Measurements from ENCODE around the gene PDZK1IP1.

PDZK1IP1 gene

GRCh38 chr1:47179017-47179987, 10.5 kb downstream of the PDZK1IP1 start:
- Histone ChIP-seq H3K36me3 (ENCODE audit: control insufficient read depth in 4 of 4, insufficient read depth in 4 of 4, low read length in 3 of 4) (no peaks in the 10 kb centered on the region), H3K27ac (ENCODE audit: insufficient read depth in 1 of 2, low read depth in 1 of 2, low read length in 2 of 2, poor library complexity in 1 of 2, severe bottlenecking in 2 of 2) (peak overlapping the region in 1 of 2 experiments; percentile 51), H3K27me3 (replicated peaks in 2 of 5; ENCODE audit: control insufficient read depth in 4 of 5, insufficient read depth in 5 of 5, low read length in 4 of 5) (no peaks in the 10 kb centered on the region), H3K4me3 (ENCODE audit: control insufficient read depth in 1 of 7, extremely low read depth in 1 of 7, insufficient read depth in 4 of 7, low read depth in 2 of 7, low read length in 6 of 7) (peak overlapping the region; percentile 24 to 84 (median 69)), H3K9me3 (ENCODE audit: control extremely low read depth in 1 of 5, control insufficient read depth in 4 of 5, insufficient read depth in 2 of 5, low read depth in 1 of 5, low read length in 4 of 5) (no peaks in the 10 kb centered on the region), H3K4me1 (ENCODE audit: control extremely low read depth in 1 of 4, control insufficient read depth in 4 of 4, insufficient read depth in 4 of 4, low read length in 3 of 4) (peaks cover 4 to 57% (median 45%) of the 10 kb centered on the region in 4 experiments)
- ChIA-PET CTCF (interaction anchor here (0.6 to 11.1 kb wide), 29 partner anchors 10 to 699 kb away, joined by 3 to 173 read pairs (median 4); partner anchors contain the start of genes CMPK1, FOXD2, PDZK1IP1 and STIL), POLR2A (interaction anchor here (0.6 to 1.1 kb wide), 4 partner anchors 9 to 84 kb away, joined by 3 to 6 read pairs (median 4); no protein-coding TSS in a partner anchor)
- peak; percentile 89 to 94 (median 91) for DNase-seq
- WGBS (ENCODE audit: insufficient coverage) = 11% methylated on average over 27 of the region's 30 CpGs

GRCh38 chr1:47178654-47179016, 11.2 kb downstream of the PDZK1IP1 start:
- ChIA-PET CTCF (interaction anchor here (0.7 to 11.1 kb wide), 24 partner anchors 11 to 259 kb away, joined by 3 to 173 read pairs (median 4); partner anchors contain the start of genes CMPK1, FOXD2 and PDZK1IP1), POLR2A (interaction anchor here (1.1 kb wide), 1 partner anchor 10 kb away, joined by 3 read pairs; no protein-coding TSS in a partner anchor)
- Histone ChIP-seq H3K36me3 (ENCODE audit: control insufficient read depth in 4 of 4, insufficient read depth in 4 of 4, low read length in 3 of 4) (no peaks in the 10 kb centered on the region), H3K9me3 (ENCODE audit: control extremely low read depth in 1 of 5, control insufficient read depth in 4 of 5, insufficient read depth in 2 of 5, low read depth in 1 of 5, low read length in 4 of 5) (no peaks in the 10 kb centered on the region), H3K4me1 (ENCODE audit: control extremely low read depth in 1 of 4, control insufficient read depth in 4 of 4, insufficient read depth in 4 of 4, low read length in 3 of 4) (peaks cover 4 to 54% (median 42%) of the 10 kb centered on the region in 4 experiments), H3K4me3 (ENCODE audit: control insufficient read depth in 1 of 7, extremely low read depth in 1 of 7, insufficient read depth in 4 of 7, low read depth in 2 of 7, low read length in 6 of 7) (peak overlapping the region in 4 of 7 experiments; percentile 65 to 84 (median 72)), H3K27me3 (replicated peaks in 2 of 5; ENCODE audit: control insufficient read depth in 4 of 5, insufficient read depth in 5 of 5, low read length in 4 of 5) (no peaks in the 10 kb centered on the region), H3K27ac (ENCODE audit: insufficient read depth in 1 of 2, low read depth in 1 of 2, low read length in 2 of 2, poor library complexity in 1 of 2, severe bottlenecking in 2 of 2) (peak overlapping the region in 1 of 2 experiments; percentile 51)
- 80% methylated on average over 7 of the region's 8 CpGs for WGBS (ENCODE audit: insufficient coverage)
- no peak for DNase-seq

GRCh38 chr1:47178020-47178419, 11.8 kb downstream of the PDZK1IP1 start:
- Histone ChIP-seq H3K9me3 (ENCODE audit: control extremely low read depth in 1 of 5, control insufficient read depth in 4 of 5, insufficient read depth in 2 of 5, low read depth in 1 of 5, low read length in 4 of 5) (no peaks in the 10 kb centered on the region), H3K27me3 (replicated peaks in 2 of 5; ENCODE audit: control insufficient read depth in 4 of 5, insufficient read depth in 5 of 5, low read length in 4 of 5) (no peaks in the 10 kb centered on the region), H3K4me1 (ENCODE audit: control extremely low read depth in 1 of 4, control insufficient read depth in 4 of 4, insufficient read depth in 4 of 4, low read length in 3 of 4) (peaks cover 2 to 48% (median 36%) of the 10 kb centered on the region in 4 experiments), H3K36me3 (ENCODE audit: control insufficient read depth in 4 of 4, insufficient read depth in 4 of 4, low read length in 3 of 4) (no peaks in the 10 kb centered on the region), H3K27ac (ENCODE audit: insufficient read depth in 1 of 2, low read depth in 1 of 2, low read length in 2 of 2, poor library complexity in 1 of 2, severe bottlenecking in 2 of 2) (no peak overlapping the region), H3K4me3 (ENCODE audit: control insufficient read depth in 1 of 7, extremely low read depth in 1 of 7, insufficient read depth in 4 of 7, low read depth in 2 of 7, low read length in 6 of 7) (no peak overlapping the region)
- CTCF ChIA-PET = interaction anchor here (0.9 to 11.1 kb wide), 12 partner anchors 12 to 305 kb away, joined by 3 to 173 read pairs (median 5); partner anchors contain the start of genes CMPK1 and PDZK1IP1
- no peak for DNase-seq
- POLR2A ChIA-PET = no interaction called here
- WGBS (ENCODE audit: insufficient coverage) = 97% methylated on average over 5 of the region's 6 CpGs

- WGBS (ENCODE audit: insufficient coverage) = 22% methylated on average over 11 of the region's 11 CpGs
- DNase-seq = peak; percentile 65 to 83 (median 80)
- no peaks in the 10 kb centered on the region for H3K36me3 ChIP-seq (ENCODE audit: control insufficient read depth in 4 of 4, insufficient read depth in 4 of 4, low read length in 3 of 4)
- no peaks in the 10 kb centered on the region for H3K9me3 ChIP-seq (ENCODE audit: control extremely low read depth in 1 of 5, control insufficient read depth in 4 of 5, insufficient read depth in 2 of 5, low read depth in 1 of 5, low read length in 4 of 5)
- H3K4me1 ChIP-seq (ENCODE audit: control extremely low read depth in 1 of 4, control insufficient read depth in 4 of 4, insufficient read depth in 4 of 4, low read length in 3 of 4) = peaks cover 2 to 22% (median 13%) of the 10 kb centered on the region in 4 experiments
- no peak overlapping the region for H3K27ac ChIP-seq (ENCODE audit: insufficient read depth in 1 of 2, low read depth in 1 of 2, low read length in 2 of 2, poor library complexity in 1 of 2, severe bottlenecking in 2 of 2)
- no peaks in the 10 kb centered on the region for H3K27me3 ChIP-seq (replicated peaks in 2 of 5; ENCODE audit: control insufficient read depth in 4 of 5, insufficient read depth in 5 of 5, low read length in 4 of 5)
- ChIA-PET CTCF (interaction anchor here (0.7 to 11.1 kb wide), 10 partner anchors 14 to 273 kb away, joined by 3 to 173 read pairs (median 4); partner anchors contain the start of gene PDZK1IP1), POLR2A (no interaction called here)
- H3K4me3 ChIP-seq (ENCODE audit: control insufficient read depth in 1 of 7, extremely low read depth in 1 of 7, insufficient read depth in 4 of 7, low read depth in 2 of 7, low read length in 6 of 7) = peak overlapping the region in 1 of 7 experiments; percentile 24
Observed at GRCh38 chr1:47175227-47175934, 14.5 kb downstream of the PDZK1IP1 start.

GRCh38 chr1:47174656-47175020, 15.2 kb downstream of the PDZK1IP1 start:
- Histone ChIP-seq H3K9me3 (ENCODE audit: control extremely low read depth in 1 of 5, control insufficient read depth in 4 of 5, insufficient read depth in 2 of 5, low read depth in 1 of 5, low read length in 4 of 5) (no peaks in the 10 kb centered on the region), H3K4me1 (ENCODE audit: control extremely low read depth in 1 of 4, control insufficient read depth in 4 of 4, insufficient read depth in 4 of 4, low read length in 3 of 4) (peaks cover under 1 to 14% (median 8%) of the 10 kb centered on the region in 4 experiments), H3K36me3 (ENCODE audit: control insufficient read depth in 4 of 4, insufficient read depth in 4 of 4, low read length in 3 of 4) (no peaks in the 10 kb centered on the region), H3K27me3 (replicated peaks in 2 of 5; ENCODE audit: control insufficient read depth in 4 of 5, insufficient read depth in 5 of 5, low read length in 4 of 5) (no peaks in the 10 kb centered on the region), H3K4me3 (ENCODE audit: control insufficient read depth in 1 of 7, extremely low read depth in 1 of 7, insufficient read depth in 4 of 7, low read depth in 2 of 7, low read length in 6 of 7) (no peak overlapping the region), H3K27ac (ENCODE audit: insufficient read depth in 1 of 2, low read depth in 1 of 2, low read length in 2 of 2, poor library complexity in 1 of 2, severe bottlenecking in 2 of 2) (no peak overlapping the region)
- ChIA-PET POLR2A (no interaction called here), CTCF (interaction anchor here (0.7 to 11.1 kb wide), 6 partner anchors 15 to 274 kb away, joined by 3 to 173 read pairs (median 4); partner anchors contain the start of gene PDZK1IP1)
- no peak for DNase-seq

- 96% methylated on average over 5 of the region's 5 CpGs for WGBS (ENCODE audit: insufficient coverage)
- POLR2A ChIA-PET = no interaction called here
- no peaks in the 10 kb centered on the region for H3K27me3 ChIP-seq (replicated peaks in 2 of 5; ENCODE audit: control insufficient read depth in 4 of 5, insufficient read depth in 5 of 5, low read length in 4 of 5)
- no peaks in the 10 kb centered on the region for H3K36me3 ChIP-seq (ENCODE audit: control insufficient read depth in 4 of 4, insufficient read depth in 4 of 4, low read length in 3 of 4)
- H3K27ac ChIP-seq (ENCODE audit: insufficient read depth in 1 of 2, low read depth in 1 of 2, low read length in 2 of 2, poor library complexity in 1 of 2, severe bottlenecking in 2 of 2) = no peak overlapping the region
- H3K4me1 ChIP-seq (ENCODE audit: control extremely low read depth in 1 of 4, control insufficient read depth in 4 of 4, insufficient read depth in 4 of 4, low read length in 3 of 4) = peaks cover 0 to 3% (median 0%) of the 10 kb centered on the region in 4 experiments
- CTCF ChIA-PET = interaction anchor here (0.6 kb wide), 1 partner anchor 318 kb away, joined by 3 read pairs; no protein-coding TSS in a partner anchor
- H3K4me3 ChIP-seq (ENCODE audit: control insufficient read depth in 1 of 7, extremely low read depth in 1 of 7, insufficient read depth in 4 of 7, low read depth in 2 of 7, low read length in 6 of 7) = no peak overlapping the region
- no peaks in the 10 kb centered on the region for H3K9me3 ChIP-seq (ENCODE audit: control extremely low read depth in 1 of 5, control insufficient read depth in 4 of 5, insufficient read depth in 2 of 5, low read depth in 1 of 5, low read length in 4 of 5)
- no peak for DNase-seq
Observed at GRCh38 chr1:47172782-47173181, 17.1 kb downstream of the PDZK1IP1 start.

All from common myeloid progenitor, CD34-positive (primary cell).